ENCODE data around the gene COL4A2.

DNA sequence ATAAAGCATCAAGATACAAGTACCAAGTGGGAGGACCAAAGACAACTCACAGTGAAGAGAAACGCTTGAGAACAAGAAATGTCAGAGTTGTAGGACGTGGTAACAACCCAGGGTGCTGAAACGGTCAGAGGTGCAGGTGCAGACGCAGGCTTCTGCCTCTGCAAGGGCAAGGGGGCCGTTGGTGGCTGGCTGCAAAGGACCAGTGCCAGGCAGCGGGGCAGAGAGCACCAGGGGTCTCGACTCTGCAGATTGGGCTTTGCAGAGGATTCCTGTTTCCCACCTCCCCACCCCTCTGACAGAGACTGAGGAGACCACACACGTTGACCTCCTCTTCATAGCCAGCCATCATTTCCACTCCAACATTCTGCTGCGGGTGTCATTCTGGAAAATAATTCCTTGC is 216.1 kb downstream of the COL4A2 start:
- TF ChIP-seq CTCF (IDR thresholded peaks at IDR 0.05): no peak
- no peak for TF ChIP-seq POLR2A (IDR thresholded peaks at IDR 0.05)

Measured in right lobe of liver (tissue), 4 donors.